Osteoblast (primary cell): ENCODE data around the gene ZNF385C. TPM values are rescaled to one million over a fixed set of nuclear protein-coding genes. Genes with fewer than 3 reads are reported as not detected.

Experiments
- DNase-seq: peaks from one replicate; pipeline ENCODE4 v3.0.0; 2011; ENCODE audit warnings: low spot score, mixed read lengths; ENCODE audit not compliant: insufficient read length; ENCODE audit errors: missing footprints
- H2AFZ ChIP-seq: 2 replicates; pipeline ENCODE4 v1.6.0; 2011; ENCODE audit warnings: mild to moderate bottlenecking, low read length
- H3K27ac ChIP-seq: 2 replicates; pipeline ENCODE4 v1.5.1; 2011; ENCODE audit warnings: mild to moderate bottlenecking, low read depth, low read length, moderate library complexity
- H3K27me3 ChIP-seq: 2 replicates; pipeline ENCODE4 v1.6.0; 2012; ENCODE audit warnings: mild to moderate bottlenecking, control low read depth, inconsistent platforms, low read length, moderate library complexity; ENCODE audit not compliant: insufficient read depth
- H3K36me3 ChIP-seq: 2 replicates; pipeline ENCODE4 v1.5.1; 2011; ENCODE audit warnings: mild to moderate bottlenecking, low read length, control low read depth, moderate library complexity; ENCODE audit not compliant: insufficient read depth
- H3K4me1 ChIP-seq: 2 replicates; pipeline ENCODE4 v1.5.1; 2011; ENCODE audit warnings: mild to moderate bottlenecking, low read length, control low read depth, moderate library complexity; ENCODE audit not compliant: insufficient read depth
- H3K4me2 ChIP-seq: 2 replicates; pipeline ENCODE4 v1.6.0; 2011; ENCODE audit warnings: mild to moderate bottlenecking, low read length; ENCODE audit not compliant: insufficient read depth
- H3K4me3 ChIP-seq: fragments of 200-600 bp; sonication (generic); 3 replicates; pipeline ENCODE4 v1.5.1; 2012; ENCODE audit warnings: mild to moderate bottlenecking, low read length, inconsistent platforms; ENCODE audit not compliant: insufficient read depth
- H3K79me2 ChIP-seq: 2 replicates; pipeline ENCODE4 v1.6.0; 2012; ENCODE audit warnings: mild to moderate bottlenecking, low read length, control low read depth, inconsistent platforms; ENCODE audit not compliant: insufficient read depth
- H3K9me3 ChIP-seq: 2 replicates; pipeline ENCODE4 v1.5.1; 2011; ENCODE audit warnings: low read depth, low read length, control low read depth
- H4K20me1 ChIP-seq: 2 replicates; pipeline ENCODE4 v1.6.0; 2012; ENCODE audit warnings: mild to moderate bottlenecking, low read length, control low read depth; ENCODE audit not compliant: insufficient read depth
- CTCF ChIP-seq: IDR thresholded peaks from 2 replicates; pipeline ENCODE4 v1.5.1; 2011; ENCODE audit warnings: mild to moderate bottlenecking, low read depth, low read length, moderate library complexity; ENCODE audit errors: extremely low read depth
- total RNA-seq: library from RNA; depleted of rRNA; stranded (reverse); fragments of >200 nt; gene quantifications from 2 replicates; pipeline ENCODE4 v1.2.3, GENCODE V29; 2012

ZNF385C gene
- total RNA-seq, 1 donor: not detected

GRCh38 chr17:41986634-41987033 lies 111.6 kb downstream of the ZNF385C start:
- Histone ChIP-seq H3K4me3 (no peak overlapping the region), H2AFZ (no peak overlapping the region), H3K9me3 (no peaks in the 10 kb centered on the region), H3K79me2 (peaks cover 20% of the 10 kb centered on the region), H3K36me3 (peaks cover 94% of the 10 kb centered on the region), H3K4me2 (no peak overlapping the region), H3K27ac (no peak overlapping the region), H3K4me1 (no peaks in the 10 kb centered on the region), H4K20me1 (peaks cover 5% of the 10 kb centered on the region), H3K27me3 (no peaks in the 10 kb centered on the region)
- TF ChIP-seq CTCF: no peak
- DNase-seq: no peak

GRCh38 chr17:41985919-41986318 lies 112.4 kb downstream of the ZNF385C start:
- Histone ChIP-seq H3K36me3 (peaks cover 94% of the 10 kb centered on the region), H4K20me1 (peaks cover 5% of the 10 kb centered on the region), H2AFZ (no peak overlapping the region), H3K79me2 (peaks cover 17% of the 10 kb centered on the region), H3K4me3 (no peak overlapping the region), H3K27ac (no peak overlapping the region), H3K27me3 (no peaks in the 10 kb centered on the region), H3K4me1 (no peaks in the 10 kb centered on the region), H3K4me2 (no peak overlapping the region), H3K9me3 (no peaks in the 10 kb centered on the region)
- TF ChIP-seq CTCF: no peak
- DNase-seq: no peak

GRCh38 chr17:41984454-41984853 lies 113.8 kb downstream of the ZNF385C start:
- Histone ChIP-seq H3K4me2 (no peak overlapping the region), H2AFZ (no peak overlapping the region), H3K4me3 (no peak overlapping the region), H3K9me3 (no peaks in the 10 kb centered on the region), H3K27ac (no peak overlapping the region), H4K20me1 (peaks cover 3% of the 10 kb centered on the region), H3K36me3 (peaks cover 93% of the 10 kb centered on the region), H3K27me3 (no peaks in the 10 kb centered on the region), H3K4me1 (no peaks in the 10 kb centered on the region), H3K79me2 (peaks cover 9% of the 10 kb centered on the region)
- no peak for TF ChIP-seq CTCF
- no peak for DNase-seq

GRCh38 chr17:41982026-41982760 lies 116.1 kb downstream of the ZNF385C start:
- H3K27me3 ChIP-seq: no peaks in the 10 kb centered on the region
- no peaks in the 10 kb centered on the region for H3K9me3 ChIP-seq
- no peak overlapping the region for H3K4me3 ChIP-seq
- H3K79me2 ChIP-seq: peaks cover 11% of the 10 kb centered on the region
- no peak for TF ChIP-seq CTCF
- peaks cover 87% of the 10 kb centered on the region for H3K36me3 ChIP-seq
- no peak for DNase-seq
- H3K27ac ChIP-seq: no peak overlapping the region
- no peak overlapping the region for H2AFZ ChIP-seq
- H3K4me2 ChIP-seq: no peak overlapping the region
- peaks cover 2% of the 10 kb centered on the region for H3K4me1 ChIP-seq
- H4K20me1 ChIP-seq: peaks cover 4% of the 10 kb centered on the region
